Caco-2 (cell line): ENCODE measurements around the gene RACK1. TPM values are rescaled to one million over a fixed set of nuclear protein-coding genes. Genes with fewer than 3 reads are reported as not detected.
A peak's percentile ranks its signal among the peaks of the same experiment; 100 is the strongest.

Experiments
- BruUV-seq: library from RNA; stranded (reverse); fragments of 400-500 nt; replicated peaks from 2 replicates; lab custom pipeline; 2021; lab: Mats Ljungman, UMichigan
- CTCF ChIA-PET: fragments of 300-600 bp; sonication (Branson Sonifier 250); formaldehyde crosslinking; loops from one replicate; lab custom pipeline; 2022; ENCODE audit warnings: antibody characterized with exemption; lab: Charles Lee
- POLR2A ChIA-PET: fragments of 300-600 bp; sonication (Branson Sonifier 250); formaldehyde crosslinking; loops from one replicate; lab custom pipeline; 2022; ENCODE audit warnings: antibody characterized with exemption; lab: Charles Lee
- DNase-seq, 2 experiments: peaks; one replicate each; pipeline versions ENCODE4 v3.0.0 to v3.0.0-alpha.2; 2020 to 2022
- H3K27me3 ChIP-seq: replicated peaks from 2 replicates; pipeline ENCODE4 v1.6.0; 2011; ENCODE audit warnings: low read length; ENCODE audit not compliant: control insufficient read depth, insufficient read depth
- H3K36me3 ChIP-seq: 2 replicates; pipeline ENCODE4 v1.5.1; 2011; ENCODE audit warnings: low read length; ENCODE audit not compliant: control insufficient read depth, insufficient read depth
- H3K4me1 ChIP-seq: fragments of 250-450 bp; sonication (Bioruptor Pico); 2 replicates; pipeline ENCODE4 v1.5.1; 2020; ENCODE audit warnings: mild to moderate bottlenecking
- H3K4me3 ChIP-seq: 2 replicates; pipeline ENCODE4 v1.5.1; 2011; ENCODE audit warnings: low read depth, mild to moderate bottlenecking, control low read depth, low read length
- H3K9me3 ChIP-seq: fragments of 250-450 bp; sonication (Bioruptor Pico); 2 replicates; pipeline ENCODE4 v1.5.1; 2020; ENCODE audit warnings: mild to moderate bottlenecking, moderate library complexity
- H3K27ac Mint-ChIP-seq: one replicate; pipeline ENCODE4 v1.8.0; 2022; ENCODE audit warnings: mixed read lengths; ENCODE audit not compliant: unreplicated experiment
- H3K27me3 Mint-ChIP-seq: one replicate; pipeline ENCODE4 v1.8.0; 2022; ENCODE audit warnings: mixed read lengths; ENCODE audit not compliant: insufficient read depth, unreplicated experiment
- H3K36me3 Mint-ChIP-seq: one replicate; pipeline ENCODE4 v1.8.0; 2022; ENCODE audit warnings: mild to moderate bottlenecking, mixed read lengths; ENCODE audit not compliant: insufficient read depth, unreplicated experiment
- H3K4me1 Mint-ChIP-seq: one replicate; pipeline ENCODE4 v1.8.0; 2022; ENCODE audit warnings: low read depth, mixed read lengths; ENCODE audit not compliant: unreplicated experiment
- H3K4me3 Mint-ChIP-seq: one replicate; pipeline ENCODE4 v1.8.0; 2022; ENCODE audit warnings: mild to moderate bottlenecking, moderate library complexity, mixed read lengths; ENCODE audit not compliant: unreplicated experiment
- H3K9me3 Mint-ChIP-seq: one replicate; pipeline ENCODE4 v1.8.0; 2022; ENCODE audit warnings: mixed read lengths; ENCODE audit not compliant: unreplicated experiment
- intact Hi-C: fragments of 100-400 bp; cut with micrococcal nuclease; formaldehyde crosslinking; loops from one replicate; pipeline ENCODE4 v1.10.0; 2022; ENCODE audit not compliant: unreplicated experiment
- total RNA-seq: library from RNA; stranded (reverse); gene quantifications from 2 replicates; pipeline ENCODE4 v1.2.3, GENCODE V29; 2022
- TF ChIP-seq, protein P1 (sequence below), 2 experiments: fragments of 200-600 bp in 1 of 2; IDR thresholded peaks; 1 replicate in 1 of 2; 2 replicates in 1 of 2; pipeline versions ENCODE4 v1.5.1 to v1.8.0; 2011 to 2022; ENCODE audit warnings: antibody characterized with exemption in 1 of 2, control low read depth in 1 of 2, inconsistent platforms in 1 of 2, low read depth in 1 of 2, low read length in 1 of 2, mild to moderate bottlenecking in 1 of 2, moderate library complexity in 1 of 2; ENCODE audit not compliant: insufficient read depth in 1 of 2, severe bottlenecking in 1 of 2, unreplicated experiment in 1 of 2

Gene RACK1
- total RNA-seq, 1 experiment from 2014 or later = 2,098 TPM

DNA sequence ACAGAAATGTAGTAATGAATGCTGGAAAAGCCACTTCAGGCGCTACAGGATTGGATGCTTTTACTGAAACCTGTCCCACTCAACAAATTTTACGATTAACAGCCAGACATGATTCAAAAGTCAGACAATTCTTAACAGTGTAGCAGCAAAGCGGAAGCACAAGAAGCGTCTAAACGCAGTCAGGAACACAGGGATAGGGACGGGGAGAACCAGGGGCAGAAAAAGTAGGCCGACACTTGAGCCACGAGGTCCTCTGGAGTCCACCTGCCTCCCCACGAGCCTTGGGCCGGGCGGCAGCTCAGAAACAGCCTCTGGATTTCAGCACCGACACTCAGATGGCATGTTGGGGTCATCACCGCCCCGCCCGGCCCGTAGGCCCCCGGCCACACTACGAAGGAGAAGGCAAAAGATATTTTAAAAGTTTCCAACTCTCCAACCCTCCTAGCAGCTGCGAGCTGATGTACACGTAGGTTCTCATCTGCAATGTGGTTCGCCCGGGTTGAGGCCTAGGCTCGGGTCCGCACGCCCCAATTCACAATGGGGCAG is 615 bp downstream of the RACK1 start:
- BruUV-seq = TSS peak; percentile 48
- peak overlapping the region; percentile 100 for H3K27ac Mint-ChIP-seq
- no peak for DNase-seq
- peak overlapping the region; percentile 87 for H3K4me3 ChIP-seq
- no peaks in the 10 kb centered on the region for H3K9me3 ChIP-seq
- POLR2A ChIA-PET = interaction anchor here (0.9 kb wide), 1 partner anchor 20 kb away, joined by 7 read pairs; the partner anchor contains the start of gene TRIM41
- H3K4me1 Mint-ChIP-seq = peaks cover 14% of the 10 kb centered on the region
- H3K4me1 ChIP-seq = peaks cover 24% of the 10 kb centered on the region
- no peaks in the 10 kb centered on the region for H3K27me3 Mint-ChIP-seq
- peak overlapping the region; percentile 97 for H3K4me3 Mint-ChIP-seq
- CTCF ChIA-PET = no interaction called here
- peaks cover 18% of the 10 kb centered on the region for H3K36me3 ChIP-seq
- intact Hi-C loops = no loop called here
- H3K9me3 Mint-ChIP-seq = no peaks in the 10 kb centered on the region
- TF ChIP-seq, protein P1, sequence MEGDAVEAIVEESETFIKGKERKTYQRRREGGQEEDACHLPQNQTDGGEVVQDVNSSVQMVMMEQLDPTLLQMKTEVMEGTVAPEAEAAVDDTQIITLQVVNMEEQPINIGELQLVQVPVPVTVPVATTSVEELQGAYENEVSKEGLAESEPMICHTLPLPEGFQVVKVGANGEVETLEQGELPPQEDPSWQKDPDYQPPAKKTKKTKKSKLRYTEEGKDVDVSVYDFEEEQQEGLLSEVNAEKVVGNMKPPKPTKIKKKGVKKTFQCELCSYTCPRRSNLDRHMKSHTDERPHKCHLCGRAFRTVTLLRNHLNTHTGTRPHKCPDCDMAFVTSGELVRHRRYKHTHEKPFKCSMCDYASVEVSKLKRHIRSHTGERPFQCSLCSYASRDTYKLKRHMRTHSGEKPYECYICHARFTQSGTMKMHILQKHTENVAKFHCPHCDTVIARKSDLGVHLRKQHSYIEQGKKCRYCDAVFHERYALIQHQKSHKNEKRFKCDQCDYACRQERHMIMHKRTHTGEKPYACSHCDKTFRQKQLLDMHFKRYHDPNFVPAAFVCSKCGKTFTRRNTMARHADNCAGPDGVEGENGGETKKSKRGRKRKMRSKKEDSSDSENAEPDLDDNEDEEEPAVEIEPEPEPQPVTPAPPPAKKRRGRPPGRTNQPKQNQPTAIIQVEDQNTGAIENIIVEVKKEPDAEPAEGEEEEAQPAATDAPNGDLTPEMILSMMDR (IDR thresholded peaks at IDR 0.05; ENCODE audit: insufficient read depth in 1 of 2, low read depth in 1 of 2, low read length in 1 of 2, severe bottlenecking in 1 of 2, unreplicated experiment in 1 of 2) = no peak
- H3K36me3 Mint-ChIP-seq = peaks cover 87% of the 10 kb centered on the region
- no peaks in the 10 kb centered on the region for H3K27me3 ChIP-seq

DNA sequence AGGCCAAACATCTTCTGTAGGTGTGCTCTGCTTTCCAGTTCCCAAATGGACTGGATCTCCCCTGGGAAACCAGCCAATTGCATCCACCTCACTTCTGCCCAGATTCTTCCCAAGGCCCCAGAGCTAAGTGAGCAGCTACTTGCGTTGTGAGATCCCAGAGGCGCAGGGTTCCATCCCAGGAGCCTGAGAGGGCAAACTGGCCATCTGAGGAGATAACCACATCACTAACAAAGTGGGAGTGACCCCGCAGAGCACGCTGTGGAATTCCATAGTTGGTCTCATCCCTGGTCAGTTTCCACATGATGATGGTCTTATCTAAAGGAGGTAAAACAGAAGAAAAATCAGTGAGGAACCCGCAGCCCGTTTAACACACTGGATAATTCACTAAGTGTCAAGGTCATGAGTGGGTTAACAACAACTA is 1.7 kb downstream of the RACK1 start:
- H3K27me3 ChIP-seq = no peaks in the 10 kb centered on the region
- no peaks in the 10 kb centered on the region for H3K9me3 ChIP-seq
- H3K9me3 Mint-ChIP-seq = no peaks in the 10 kb centered on the region
- CTCF ChIA-PET = no interaction called here
- H3K4me1 ChIP-seq = peaks cover 21% of the 10 kb centered on the region
- peaks cover 87% of the 10 kb centered on the region for H3K36me3 Mint-ChIP-seq
- peak overlapping the region; percentile 97 for H3K4me3 Mint-ChIP-seq
- POLR2A ChIA-PET = no interaction called here
- no TSS peak for BruUV-seq
- peak overlapping the region; percentile 100 for H3K27ac Mint-ChIP-seq
- H3K36me3 ChIP-seq = peaks cover 26% of the 10 kb centered on the region
- H3K4me3 ChIP-seq = peak overlapping the region; percentile 87
- TF ChIP-seq, protein P1 (IDR thresholded peaks at IDR 0.05; ENCODE audit: insufficient read depth in 1 of 2, low read depth in 1 of 2, low read length in 1 of 2, severe bottlenecking in 1 of 2, unreplicated experiment in 1 of 2) = no peak
- no peak for DNase-seq
- intact Hi-C loops = no loop called here
- H3K27me3 Mint-ChIP-seq = no peaks in the 10 kb centered on the region
- peaks cover 11% of the 10 kb centered on the region for H3K4me1 Mint-ChIP-seq

DNA sequence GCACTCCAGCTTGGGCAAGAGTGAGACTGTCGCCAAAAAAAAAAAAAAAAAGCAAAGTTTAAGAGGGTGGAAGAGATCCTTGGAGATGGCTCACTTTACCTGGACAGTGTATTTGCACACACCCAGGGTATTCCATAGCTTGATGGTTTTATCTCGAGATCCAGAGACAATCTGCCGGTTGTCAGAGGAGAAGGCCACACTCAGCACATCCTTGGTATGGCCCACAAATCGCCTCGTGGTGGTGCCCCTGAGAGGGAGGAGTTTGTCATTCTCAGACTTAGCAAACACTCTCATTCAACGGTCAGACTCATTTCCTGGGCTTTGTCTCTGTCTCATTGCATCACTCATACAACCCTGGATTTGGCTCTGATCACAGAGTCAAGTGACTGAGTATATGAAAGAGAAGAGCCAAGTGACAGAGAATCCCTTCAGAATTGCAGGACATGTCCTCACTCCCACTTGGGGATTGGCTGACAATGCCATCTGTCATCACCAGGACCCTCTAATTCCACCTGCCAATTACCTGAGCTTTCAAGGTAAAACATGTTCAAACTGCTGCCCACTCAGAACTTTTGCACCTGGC is 2.2 kb downstream of the RACK1 start:
- intact Hi-C loops = no loop called here
- DNase-seq = no peak
- Mint-ChIP-seq H3K4me3 (peak overlapping the region; percentile 97), H3K27me3 (no peaks in the 10 kb centered on the region), H3K27ac (peak overlapping the region; percentile 100), H3K4me1 (peaks cover 11% of the 10 kb centered on the region), H3K9me3 (no peaks in the 10 kb centered on the region), H3K36me3 (peaks cover 87% of the 10 kb centered on the region)
- peaks cover 21% of the 10 kb centered on the region for H3K4me1 ChIP-seq
- ChIA-PET POLR2A (no interaction called here), CTCF (no interaction called here)
- no peaks in the 10 kb centered on the region for H3K27me3 ChIP-seq
- no TSS peak for BruUV-seq
- peaks cover 29% of the 10 kb centered on the region for H3K36me3 ChIP-seq
- no peak overlapping the region for H3K4me3 ChIP-seq
- TF ChIP-seq, protein P1 (IDR thresholded peaks at IDR 0.05; ENCODE audit: insufficient read depth in 1 of 2, low read depth in 1 of 2, low read length in 1 of 2, severe bottlenecking in 1 of 2, unreplicated experiment in 1 of 2) = no peak
- no peaks in the 10 kb centered on the region for H3K9me3 ChIP-seq
